C4-2B (cell line): Measurements from ENCODE around the gene RAB3A.
"Not testable (repeated sequence)": the region's sequence is repeated elsewhere in the genome, so short reads cannot be mapped to it uniquely, and the experiment has no call there.

Source experiments
- H3K27ac ChIP-seq: fragments of 450-650 bp; 2 replicates; pipeline ENCODE4 v1.5.1; 2017
- CTCF ChIP-seq: fragments of 450-650 bp; conservative IDR thresholded peaks from 2 replicates; pipeline ENCODE4 v1.5.1; 2017; ENCODE audit warnings: mild to moderate bottlenecking
- ZFX ChIP-seq: fragments of 450-650 bp; IDR thresholded peaks from 2 replicates; pipeline ENCODE4 v1.6.1; 2017

Gene RAB3A

GRCh38 chr19:18211683-18212082 lies 7.8 kb upstream of the RAB3A start:
- TF ChIP-seq ZFX = no peak
- no peak for TF ChIP-seq CTCF
- H3K27ac ChIP-seq = no peak overlapping the region

- not testable (repeated sequence) for H3K27ac ChIP-seq
These were observed 6.1 kb upstream of the RAB3A start for GRCh38 chr19:18209912-18210311.

- no peak overlapping the region for H3K27ac ChIP-seq
These were observed 4.5 kb upstream of the RAB3A start for GRCh38 chr19:18208098-18208951.

GRCh38 chr19:18206018-18206417 lies 2.2 kb upstream of the RAB3A start:
- TF ChIP-seq ZFX = no peak
- no peak overlapping the region for H3K27ac ChIP-seq

More at GRCh38 chr19:18208098-18208951, 4.5 kb upstream of the RAB3A start:
- TF ChIP-seq ZFX (no peak), CTCF (peak; percentile 90)

- TF ChIP-seq ZFX (no peak), CTCF (no peak)
- peak overlapping the region; percentile 55 for H3K27ac ChIP-seq
These were observed 1.5 kb upstream of the RAB3A start for GRCh38 chr19:18205200-18205892.

GRCh38 chr19:18204394-18205199 lies 755 bp upstream of the RAB3A start:
- peak overlapping the region; percentile 55 for H3K27ac ChIP-seq
- TF ChIP-seq CTCF (no peak), ZFX (no peak)

GRCh38 chr19:18203408-18203862 lies 407 bp downstream of the RAB3A start:
- TF ChIP-seq ZFX = 0 out of 2 replicates have a peak, but pooled peaks have one; percentile 26
- TF ChIP-seq CTCF = no peak
- H3K27ac ChIP-seq = peak overlapping the region; percentile 86
